K562 (cell line): ENCODE results near the gene IDH2. TPM values are rescaled to one million over a fixed set of nuclear protein-coding genes. Genes with fewer than 3 reads are reported as not detected.

Source experiments
- ATAC-seq: fragments of 200-7000 bp; cut with Tn5 transposase; 3 replicates; pipeline ENCODE4 v1.9.1; 2020; ENCODE audit warnings: moderate library complexity
- BruUV-seq: library from RNA; stranded (reverse); fragments of 400-500 nt; replicated peaks from 2 replicates; lab custom pipeline; 2021; lab: Mats Ljungman, UMichigan
- CTCF ChIA-PET: fragments of 300-600 bp; formaldehyde crosslinking; extraction: SDS; loops from one replicate; lab custom pipeline; 2021; ENCODE audit warnings: low intra/inter-chr PET ratio; lab: Yijun Ruan, JAX
- POLR2A ChIA-PET: fragments of 300-600, 350-650 bp; sonication (Branson Sonifier 250); formaldehyde crosslinking; extraction: SDS; loops from one replicate; lab custom pipeline; 2021; ENCODE audit warnings: antibody characterized with exemption, inconsistent platforms; lab: Yijun Ruan, JAX
- DNase-seq, 4 experiments: peaks; one replicate each; pipeline versions ENCODE4 v3.0.0 to v3.0.0-alpha.2; 2011 to 2018; ENCODE audit warnings: low spot score in 3 of 4, mixed read lengths in 3 of 4; ENCODE audit errors: extremely low read depth in 1 of 4
- FAIRE-seq: peaks from 2 replicates; lab custom pipeline; 2011; peaks lifted over from hg19 to GRCh38; lab: Jason Lieb, UNC
- H2AFZ ChIP-seq: 2 replicates; pipeline ENCODE4 v1.6.0; 2011; ENCODE audit warnings: low read depth, low read length, control low read depth, inconsistent platforms
- H3K27ac ChIP-seq: fragments of 200-600 bp; 3 replicates; pipeline ENCODE4 v1.8.0; 2011; ENCODE audit warnings: low read depth, mild to moderate bottlenecking, control low read depth, inconsistent platforms, low read length, moderate library complexity, mixed read lengths; ENCODE audit errors: extremely low read depth
- H3K27me3 ChIP-seq, 2 experiments: fragments of 300-600 bp in 1 of 2; 2 replicates in 1 of 2; 3 replicates in 1 of 2; pipeline versions ENCODE4 v1.6.0 to v1.8.0; 2011; ENCODE audit warnings: inconsistent platforms in 2 of 2, low read length in 2 of 2, mild to moderate bottlenecking in 1 of 2, mixed read lengths in 1 of 2, moderate library complexity in 1 of 2; ENCODE audit not compliant: control insufficient read depth in 2 of 2, insufficient read depth in 2 of 2
- H3K36me3 ChIP-seq: fragments of 300-600 bp; 3 replicates; pipeline ENCODE4 v1.8.0; 2011; ENCODE audit warnings: mild to moderate bottlenecking, low read length, inconsistent platforms; ENCODE audit not compliant: control insufficient read depth, insufficient read depth
- H3K4me1 ChIP-seq, 2 experiments: fragments of 200-600 bp in 1 of 2; replicated peaks in 1 of 2; 2 replicates in 1 of 2; 3 replicates in 1 of 2; pipeline versions ENCODE4 v1.5.1 to v1.8.0; 2011; ENCODE audit warnings: inconsistent platforms in 2 of 2, low read length in 2 of 2, mild to moderate bottlenecking in 1 of 2, mixed read lengths in 1 of 2, moderate library complexity in 1 of 2; ENCODE audit not compliant: control insufficient read depth in 2 of 2, insufficient read depth in 2 of 2
- H3K4me2 ChIP-seq: 2 replicates; pipeline ENCODE4 v1.6.1; 2011; ENCODE audit warnings: low read length, control low read depth, inconsistent platforms, mixed read lengths; ENCODE audit not compliant: insufficient read depth
- H3K4me3 ChIP-seq: fragments of 200-600 bp; sonication (generic), shearing (Covaris generic); 2 replicates; pipeline ENCODE4 v1.5.1; 2016; ENCODE audit warnings: control low read depth, inconsistent platforms
- H3K79me2 ChIP-seq: fragments of 200-600 bp; 3 replicates; pipeline ENCODE4 v1.8.0; 2011; ENCODE audit warnings: low read length, inconsistent platforms; ENCODE audit not compliant: control insufficient read depth, insufficient read depth
- H3K9ac ChIP-seq, 2 experiments: 2 replicates each; pipeline versions ENCODE4 v1.6.0 to v1.6.1; 2011; ENCODE audit warnings: low read depth in 2 of 2, low read length in 2 of 2, control low read depth in 1 of 2, inconsistent platforms in 1 of 2, mild to moderate bottlenecking in 1 of 2, mixed read lengths in 1 of 2; ENCODE audit not compliant: insufficient read depth in 1 of 2
- H3K9me1 ChIP-seq: one replicate; pipeline ENCODE4 v1.6.0; 2011; ENCODE audit warnings: inconsistent platforms, mild to moderate bottlenecking, low read length, moderate library complexity; ENCODE audit not compliant: control insufficient read depth, insufficient read depth
- H3K9me3 ChIP-seq: replicated peaks from 2 replicates; pipeline ENCODE4 v1.5.1; 2011; ENCODE audit warnings: low read depth, low read length, inconsistent platforms; ENCODE audit not compliant: control insufficient read depth, insufficient read depth
- H4K20me1 ChIP-seq: replicated peaks from 2 replicates; pipeline ENCODE4 v1.6.1; 2011; ENCODE audit warnings: low read length, inconsistent platforms, mixed read lengths; ENCODE audit not compliant: control insufficient read depth, insufficient read depth
- GTF2B ChIP-seq: IDR thresholded peaks from 2 replicates; pipeline ENCODE4 v1.6.1; 2011; ENCODE audit not compliant: insufficient read length; ENCODE audit errors: extremely low read depth
- MBD2 ChIP-seq: sonication (generic); IDR thresholded peaks from 2 replicates; pipeline ENCODE4 v1.6.1; 2016; ENCODE audit warnings: low read depth, borderline replicate concordance
- PCBP1 ChIP-seq: fragments of 200-400 bp; formaldehyde crosslinking; IDR thresholded peaks from 2 replicates; pipeline ENCODE4 v1.6.1; 2018; ENCODE audit warnings: mild to moderate bottlenecking, low read depth, low read length; ENCODE audit not compliant: poor library complexity, severe bottlenecking
- SAP30 ChIP-seq: fragments of 200-600 bp; sonication (generic); IDR thresholded peaks from 2 replicates; pipeline ENCODE4 v1.6.1; 2012; ENCODE audit warnings: borderline replicate concordance, low read depth, mild to moderate bottlenecking, moderate library complexity, low read length, control low read depth, inconsistent platforms; ENCODE audit not compliant: insufficient read depth, poor library complexity, severe bottlenecking
- TBL1XR1 ChIP-seq, 2 experiments: IDR thresholded peaks; 2 replicates each; pipeline ENCODE4 v1.6.1; 2012; ENCODE audit warnings: improper control_type of control experiment in 2 of 2, low read length in 2 of 2, mild to moderate bottlenecking in 1 of 2
- TRIM28 ChIP-seq: fragments of 450-650 bp; IDR thresholded peaks from 2 replicates; pipeline ENCODE4 v1.6.1; 2017
- XRCC4 ChIP-seq: IDR thresholded peaks from one replicate; pipeline ENCODE4 v1.6.1; 2011; ENCODE audit not compliant: insufficient read depth, insufficient read length; ENCODE audit errors: extremely low read depth
- ZNF134 ChIP-seq: fragments of 250-450 bp; sonication (Bioruptor Pico); conservative IDR thresholded peaks from 2 replicates; pipeline ENCODE4 v1.4.0; 2020
- ZNF143 ChIP-seq: sonication (generic); formaldehyde crosslinking; IDR thresholded peaks from 2 replicates; pipeline ENCODE4 v1.9.0; 2022; ENCODE audit warnings: mild to moderate bottlenecking, missing genetic modification reagents
- ZNF253 ChIP-seq: fragments of 250-450 bp; sonication (Bioruptor Pico); conservative IDR thresholded peaks from 2 replicates; pipeline ENCODE4 v1.6.1; 2021; ENCODE audit warnings: mild to moderate bottlenecking
- ZNF324 ChIP-seq: fragments of 250-450 bp; sonication (Bioruptor Pico); IDR thresholded peaks from 2 replicates; pipeline ENCODE4 v1.4.0; 2020; ENCODE audit warnings: mild to moderate bottlenecking
- ZNF431 ChIP-seq: sonication (generic); formaldehyde crosslinking; IDR thresholded peaks from 2 replicates; pipeline ENCODE4 v1.8.0; 2022; ENCODE audit warnings: mild to moderate bottlenecking, missing genetic modification reagents
- WGBS: fragments of 100-300 bp; shearing (Covaris generic); methylation state at CpG from one replicate; pipeline ENCODE4 v1.1.6; 2016; ENCODE audit warnings: low coverage, mixed read lengths; ENCODE audit not compliant: insufficient coverage; ENCODE audit errors: missing lambda C conversion rate; 5-methylcytosine and 5-hydroxymethylcytosine counted together
- in situ Hi-C: fragments of 300-500 bp; cut with MboI; formaldehyde crosslinking; loops from 4 replicates; pipeline ENCODE4 v1.15.0; 2018; ENCODE audit warnings: inconsistent platforms, mixed read lengths
- intact Hi-C: fragments of 100-400 bp; cut with micrococcal nuclease; formaldehyde crosslinking; loops from 2 replicates; pipeline ENCODE4 v1.14.2; 2022
- polyA plus RNA-seq, 8 experiments: library from polyadenylated mRNA; depleted of rRNA in 4 of 8; stranded (reverse) in 5 of 8; unstranded in 3 of 8; fragments of >200 nt; fragmentation: Nextera tagmentation in 2 of 8; fragmentation: Illumina TruSeq in 1 of 8; extraction: Ambion mirVana in 2 of 8; extraction: Trizol in 1 of 8; gene quantifications; 2 replicates each; pipeline versions ENCODE4 v1.2.1 to v1.2.3, GENCODE V29; 2011 to 2014; ENCODE audit warnings: inconsistent platforms in 1 of 8, missing spikeins in 1 of 8
- total RNA-seq, 7 experiments: library from RNA; depleted of rRNA in 6 of 7; stranded (reverse); fragments of >200 nt in 6 of 7; fragmentation: Illumina TruSeq in 2 of 7; extraction: Trizol in 2 of 7; gene quantifications; 2 replicates each; pipeline versions ENCODE4 v1.2.1 to v1.2.3, GENCODE V29; 2011 to 2021; ENCODE audit warnings: low replicate concordance in 1 of 7

Gene IDH2
- total and polyA plus RNA-seq, 9 of the 15 experiments (the other 6 are each of a cell fraction or from before 2014, with no cell fraction given), result 0.70 to 99.9 (median 59.2) TPM

- Histone ChIP-seq H3K4me2 (no peak overlapping the region), H3K9ac (peak overlapping the region in 1 of 2 experiments; percentile 85; a peak in 1 of 4 replicates), H2AFZ (peak overlapping the region; percentile 92; the same call in 1 of the 2 replicates), H3K4me1 (peaks cover 47 to 56% of the 10 kb centered on the region in 2 experiments), H4K20me1 (no peaks in the 10 kb centered on the region), H3K27me3 (no peaks in the 10 kb centered on the region), H3K9me1 (no peaks in the 10 kb centered on the region), H3K4me3 (no peak overlapping the region), H3K27ac (peak overlapping the region; percentile 79; the same call in 2 of the 3 replicates), H3K36me3 (no peaks in the 10 kb centered on the region), H3K79me2 (peaks cover 7% of the 10 kb centered on the region; the same call in 2 of the 3 replicates), H3K9me3 (no peaks in the 10 kb centered on the region)
- no peak for DNase-seq
- in situ Hi-C loops, result no loop called here
- intact Hi-C loops, result no loop called here
- TF ChIP-seq ZNF324 (CRISPR knock-in tag) (0 out of 2 replicates have a peak, but pooled peaks have one; percentile 22), ZNF134 (CRISPR knock-in tag) (0 out of 2 replicates have a peak, but pooled peaks have one; percentile 31), XRCC4 (no peak), ZNF431 (no peak)
- WGBS, result 94% methylated on average over 5 of the region's 5 CpGs
- ATAC-seq, result no peak
- no TSS peak for BruUV-seq
- ChIA-PET CTCF (no interaction called here), POLR2A (interaction anchor here (1.0 kb wide), 1 partner anchor 14 kb away, joined by 3 read pairs; no protein-coding TSS in a partner anchor)
- FAIRE-seq, result no peak
Measured at GRCh38 chr15:90058775-90059174, 43.5 kb downstream of the IDH2 start.

- CTCF ChIA-PET, result no interaction called here
- no peak overlapping the region for H2AFZ ChIP-seq
- peak overlapping the region; percentile 31; the same call in 1 of the 3 replicates for H3K27ac ChIP-seq
- H3K9me1 ChIP-seq, result no peaks in the 10 kb centered on the region
- no TSS peak for BruUV-seq
- 62% methylated on average over 3 of the region's 4 CpGs for WGBS
- H3K4me2 ChIP-seq, result no peak overlapping the region
- peaks cover 42 to 51% of the 10 kb centered on the region in 2 experiments for H3K4me1 ChIP-seq
- H3K27me3 ChIP-seq, result no peaks in the 10 kb centered on the region
- DNase-seq, result no peak
- no peaks in the 10 kb centered on the region for H3K9me3 ChIP-seq
- peak overlapping the region in 1 of 2 experiments; percentile 76; a peak in 1 of 4 replicates for H3K9ac ChIP-seq
- POLR2A ChIA-PET, result no interaction called here
- TF ChIP-seq MBD2 (no peak), ZNF253 (CRISPR knock-in tag) (no peak), PCBP1 (no peak), SAP30 (no peak), TBL1XR1 (IDR thresholded peaks at IDR 0.05; ENCODE audit: low read length in 2 of 2) (no peak), GTF2B (no peak), TRIM28 (no peak), ZNF143 (CRISPR knock-in tag) (no peak)
- H3K79me2 ChIP-seq, result peaks cover 7% of the 10 kb centered on the region; the same call in 2 of the 3 replicates
- intact Hi-C loops (no loop called here), in situ Hi-C loops (no loop called here)
- no peak for ATAC-seq
- no peak for FAIRE-seq
- no peaks in the 10 kb centered on the region for H3K36me3 ChIP-seq
- H3K4me3 ChIP-seq, result no peak overlapping the region
- H4K20me1 ChIP-seq, result no peaks in the 10 kb centered on the region
Measured at GRCh38 chr15:90058308-90058707, 44.0 kb downstream of the IDH2 start.
